ENCODE data around the gene WFDC10A. TPM values are rescaled to one million over a fixed set of nuclear protein-coding genes. Genes with fewer than 3 reads are reported as not detected.

WFDC10A gene
- total RNA-seq, 1 experiment from 2014 or later, result not detected

- Histone ChIP-seq H3K9me2 (ENCODE audit: insufficient read depth) (no peaks in the 10 kb centered on the region; the same call in 1 of the 2 replicates), H3K4me3 (no peak overlapping the region), H4K20me1 (ENCODE audit: insufficient read depth) (no peaks in the 10 kb centered on the region), H3K36me3 (ENCODE audit: low read depth) (no peaks in the 10 kb centered on the region), H2AFZ (no peak overlapping the region), H3K4me1 (replicated peaks; ENCODE audit: insufficient read depth) (no peaks in the 10 kb centered on the region), H3K9me3 (ENCODE audit: insufficient read depth, low read depth) (0 out of 2 replicates have a peak, but pooled peaks cover 2% of the 10 kb centered on the region), H3F3A (ENCODE audit: insufficient read depth, low read depth) (no peaks in the 10 kb centered on the region), H3K27me3 (ENCODE audit: insufficient read depth, low read depth) (no peaks in the 10 kb centered on the region), H3K79me2 (ENCODE audit: low read depth) (no peaks in the 10 kb centered on the region), H3K27ac (no peak overlapping the region), H3K4me2 (no peak overlapping the region)
- no peak for DNase-seq
- intact Hi-C loops (cut with micrococcal nuclease; ENCODE audit: unreplicated experiment), result loop anchor here (10.0 kb wide), 1 partner anchor 157 kb away; the partner anchor contains the start of gene WFDC2
- no TSS peak for BruUV-seq (replicated peaks)
- POLR2A ChIA-PET (ENCODE audit: unreplicated experiment), result no interaction called here
- CTCF ChIA-PET, result no interaction called here
- TF ChIP-seq EZH2 (IDR thresholded peaks at IDR 0.05; ENCODE audit: low read depth) (no peak), CTCF (conservative IDR thresholded peaks at IDR 0.05) (no peak)
Measured at GRCh38 chr20:45621593-45621992, 7.9 kb upstream of the WFDC10A start.

GRCh38 chr20:45626540-45626939, 3.0 kb upstream of the WFDC10A start:
- Histone ChIP-seq H2AFZ (no peak overlapping the region), H3K4me2 (no peak overlapping the region), H3K79me2 (ENCODE audit: low read depth) (no peaks in the 10 kb centered on the region), H3K27ac (no peak overlapping the region), H3K4me1 (replicated peaks; ENCODE audit: insufficient read depth) (no peaks in the 10 kb centered on the region), H3K9me3 (ENCODE audit: insufficient read depth, low read depth) (no peaks in the 10 kb centered on the region), H3K4me3 (no peak overlapping the region), H4K20me1 (ENCODE audit: insufficient read depth) (no peaks in the 10 kb centered on the region), H3K27me3 (ENCODE audit: insufficient read depth, low read depth) (peaks cover 4% of the 10 kb centered on the region; the same call in 1 of the 2 replicates), H3F3A (ENCODE audit: insufficient read depth, low read depth) (no peaks in the 10 kb centered on the region), H3K9me2 (ENCODE audit: insufficient read depth) (no peaks in the 10 kb centered on the region; the same call in 1 of the 2 replicates), H3K36me3 (ENCODE audit: low read depth) (no peaks in the 10 kb centered on the region)
- DNase-seq, result no peak
- no TSS peak for BruUV-seq (replicated peaks)
- intact Hi-C loops (cut with micrococcal nuclease; ENCODE audit: unreplicated experiment), result loop anchor here (10.0 kb wide), 1 partner anchor 162 kb away; the partner anchor contains the start of gene WFDC2
- ChIA-PET CTCF (no interaction called here), POLR2A (ENCODE audit: unreplicated experiment) (no interaction called here)
- no peak for TF ChIP-seq CTCF (conservative IDR thresholded peaks at IDR 0.05)
- TF ChIP-seq EZH2 (IDR thresholded peaks at IDR 0.05; ENCODE audit: low read depth), result no peak

- ChIA-PET POLR2A (ENCODE audit: unreplicated experiment) (no interaction called here), CTCF (interaction anchor here (0.6 kb wide), 1 partner anchor 126 kb away, joined by 18 read pairs; no protein-coding TSS in a partner anchor)
- BruUV-seq (replicated peaks), result no TSS peak
- H3K79me2 ChIP-seq (ENCODE audit: low read depth), result no peaks in the 10 kb centered on the region
- no peaks in the 10 kb centered on the region for H4K20me1 ChIP-seq (ENCODE audit: insufficient read depth)
- no peak overlapping the region for H3K4me3 ChIP-seq
- intact Hi-C loops (cut with micrococcal nuclease; ENCODE audit: unreplicated experiment), result no loop called here
- H3K27ac ChIP-seq, result no peak overlapping the region
- peaks cover 7% of the 10 kb centered on the region; the same call in 1 of the 2 replicates for H3K27me3 ChIP-seq (ENCODE audit: insufficient read depth, low read depth)
- no peak overlapping the region for H2AFZ ChIP-seq
- H3K9me2 ChIP-seq (ENCODE audit: insufficient read depth), result no peaks in the 10 kb centered on the region; the same call in 1 of the 2 replicates
- no peak for DNase-seq
- H3F3A ChIP-seq (ENCODE audit: insufficient read depth, low read depth), result no peaks in the 10 kb centered on the region
- no peak for TF ChIP-seq CTCF (conservative IDR thresholded peaks at IDR 0.05)
- TF ChIP-seq EZH2 (IDR thresholded peaks at IDR 0.05; ENCODE audit: low read depth), result no peak
- no peaks in the 10 kb centered on the region for H3K9me3 ChIP-seq (ENCODE audit: insufficient read depth, low read depth)
- no peak overlapping the region for H3K4me2 ChIP-seq
- no peaks in the 10 kb centered on the region for H3K4me1 ChIP-seq (replicated peaks; ENCODE audit: insufficient read depth)
- no peaks in the 10 kb centered on the region for H3K36me3 ChIP-seq (ENCODE audit: low read depth)
Measured at GRCh38 chr20:45630371-45630770, 832 bp downstream of the WFDC10A start.
